ENCODE measurements around the gene PDK1. TPM values are rescaled to one million over a fixed set of nuclear protein-coding genes. Genes with fewer than 3 reads are reported as not detected.

PDK1 gene
- polyA plus RNA-seq, 2 of the 4 experiments (the other 2 are of a cell fraction): 1.2 to 12.9 TPM

- POLR2A ChIA-PET: no interaction called here
- Histone ChIP-seq H3K4me3 (no peak overlapping the region), H3K4me1 (no peaks in the 10 kb centered on the region), H3K9me3 (peaks cover 24% of the 10 kb centered on the region), H3K4me2 (no peak overlapping the region), H3K27ac (no peak overlapping the region)
- TF ChIP-seq NR3C1 (IDR thresholded peaks at IDR 0.05) (no peak), NPAS2 (CRISPR knock-in tag; IDR thresholded peaks at IDR 0.05; ENCODE audit: borderline replicate concordance) (no peak), HES2 (IDR thresholded peaks at IDR 0.05) (no peak), CHD4 (IDR thresholded peaks at IDR 0.05; ENCODE audit: borderline replicate concordance) (no peak), JUNB (IDR thresholded peaks at IDR 0.05) (no peak), RAD21 (conservative IDR thresholded peaks at IDR 0.05 in 1 of 2, IDR thresholded peaks at IDR 0.05 in 1 of 2) (no peak), TFCP2L1 (CRISPR knock-in tag; IDR thresholded peaks at IDR 0.05) (no peak), E2F6 (IDR thresholded peaks at IDR 0.05; ENCODE audit: borderline replicate concordance, low read depth) (no peak), GATA3 (IDR thresholded peaks at IDR 0.05; ENCODE audit: borderline replicate concordance) (no peak), CHD2 (IDR thresholded peaks at IDR 0.05; ENCODE audit: low read length, partially characterized antibody) (no peak), BHLHE40 (IDR thresholded peaks at IDR 0.05; ENCODE audit: low read depth, low read length) (no peak), RNF2 (IDR thresholded peaks at IDR 0.05; ENCODE audit: borderline replicate concordance, low read depth) (no peak), FOSL2 (IDR thresholded peaks at IDR 0.05) (no peak), FOSL2 (CRISPR knock-in tag; IDR thresholded peaks at IDR 0.05) (no peak)
- CTCF ChIA-PET: no interaction called here
- FAIRE-seq: no peak
- DNase-seq (ENCODE audit: low read depth in 1 of 2, low spot score in 1 of 2): peak in 1 of 2 experiments; percentile 26
- 0% methylated on average over 1 of the region's 1 CpG for WGBS (ENCODE audit: missing lambda C conversion rate)
- no peak for ATAC-seq
Measured at GRCh38 chr2:172516299-172516698, 39.6 kb upstream of the PDK1 start.

GRCh38 chr2:172518995-172519394 lies 36.9 kb upstream of the PDK1 start:
- H3K4me3 ChIP-seq: no peak overlapping the region
- ChIA-PET CTCF (no interaction called here), POLR2A (no interaction called here)
- no peak for FAIRE-seq
- H3K27ac ChIP-seq: no peak overlapping the region
- no peak for DNase-seq (ENCODE audit: low read depth in 1 of 2, low spot score in 1 of 2)
- no peaks in the 10 kb centered on the region for H3K4me1 ChIP-seq
- no peaks in the 10 kb centered on the region for H3K9me3 ChIP-seq
- no peak for ATAC-seq
- no peak overlapping the region for H3K4me2 ChIP-seq
- TF ChIP-seq GATA3 (IDR thresholded peaks at IDR 0.05; ENCODE audit: borderline replicate concordance): no peak
- no peak for TF ChIP-seq HOXA7 (CRISPR knock-in tag; IDR thresholded peaks at IDR 0.05)
- TF ChIP-seq NFE2L2 (conservative IDR thresholded peaks at IDR 0.05; ENCODE audit: low read length): no peak
- TF ChIP-seq CHD4 (IDR thresholded peaks at IDR 0.05; ENCODE audit: borderline replicate concordance): no peak
- TF ChIP-seq HEYL (CRISPR knock-in tag; IDR thresholded peaks at IDR 0.05): no peak
- TF ChIP-seq SMC3 (IDR thresholded peaks at IDR 0.05): no peak
- TF ChIP-seq PBX3 (IDR thresholded peaks at IDR 0.05): no peak
- TF ChIP-seq POLR2AphosphoS2 (conservative IDR thresholded peaks at IDR 0.05; ENCODE audit: low read length): no peak
- TF ChIP-seq ESRRA (IDR thresholded peaks at IDR 0.05; ENCODE audit: borderline replicate concordance, low read length): no peak
- no peak for TF ChIP-seq PHF8 (IDR thresholded peaks at IDR 0.05; ENCODE audit: borderline replicate concordance, low read depth)
- TF ChIP-seq KDM5A (IDR thresholded peaks at IDR 0.05): no peak
- no peak for TF ChIP-seq RARB (CRISPR knock-in tag; IDR thresholded peaks at IDR 0.05)
- no peak for TF ChIP-seq BHLHE40 (IDR thresholded peaks at IDR 0.05; ENCODE audit: low read depth, low read length)
- TF ChIP-seq MAX (IDR thresholded peaks at IDR 0.05): no peak
- TF ChIP-seq TP53 (CRISPR knock-in tag; IDR thresholded peaks at IDR 0.05): no peak
- no peak for TF ChIP-seq JUNB (IDR thresholded peaks at IDR 0.05)
- TF ChIP-seq EHF (CRISPR knock-in tag; IDR thresholded peaks at IDR 0.05): no peak

Data from A549 (cell line).